SK-N-MC (cell line): ENCODE results near the gene ARCN1.

Source experiments
- EZH2 ChIP-seq: fragments of 200-600 bp; sonication (generic); IDR thresholded peaks from one replicate; pipeline ENCODE4 v1.6.1; 2017; ENCODE audit warnings: antibody characterized with exemption
- FOXP2 ChIP-seq: optimal IDR thresholded peaks from 2 replicates; pipeline ENCODE3; 2011; ENCODE audit warnings: mild to moderate bottlenecking, moderate library complexity; ENCODE audit not compliant: insufficient read depth; ENCODE audit errors: extremely low read length, control extremely low read depth
- POLR2AphosphoS5 ChIP-seq: IDR thresholded peaks from 2 replicates; pipeline ENCODE4 v1.6.1; 2012; ENCODE audit warnings: mild to moderate bottlenecking, low read depth, low read length, borderline replicate concordance

GRCh38 chr11:118606844-118607228 lies 34.6 kb downstream of the ARCN1 start:
- TF ChIP-seq EZH2 (no peak), POLR2AphosphoS5 (no peak), FOXP2 (no peak)
